Fibroblast of the aortic adventitia (primary cell): ENCODE measurements around the gene WWP2. TPM values are rescaled to one million over a fixed set of nuclear protein-coding genes. Genes with fewer than 3 reads are reported as not detected.

Experiments
- DNase-seq: peaks from one replicate; pipeline ENCODE4 v3.0.0-alpha.2; 2010; ENCODE audit warnings: low read depth
- H3K4me3 ChIP-seq: 2 replicates; pipeline ENCODE4 v1.5.1; 2011; ENCODE audit warnings: low read depth, mild to moderate bottlenecking, control low read depth, low read length, moderate library complexity
- total RNA-seq: library from RNA; depleted of rRNA; stranded (reverse); fragments of >200 nt; gene quantifications from 2 replicates; pipeline ENCODE4 v1.2.3, GENCODE V29; 2012; ENCODE audit warnings: low replicate concordance
- TF ChIP-seq, protein P1 (sequence below): IDR thresholded peaks from 2 replicates; pipeline ENCODE4 v1.5.1; 2011; ENCODE audit warnings: mild to moderate bottlenecking, low read length, control low read depth, inconsistent platforms; ENCODE audit not compliant: insufficient read depth

Gene WWP2
- total RNA-seq, 1 donor: 28.7 TPM

DNA sequence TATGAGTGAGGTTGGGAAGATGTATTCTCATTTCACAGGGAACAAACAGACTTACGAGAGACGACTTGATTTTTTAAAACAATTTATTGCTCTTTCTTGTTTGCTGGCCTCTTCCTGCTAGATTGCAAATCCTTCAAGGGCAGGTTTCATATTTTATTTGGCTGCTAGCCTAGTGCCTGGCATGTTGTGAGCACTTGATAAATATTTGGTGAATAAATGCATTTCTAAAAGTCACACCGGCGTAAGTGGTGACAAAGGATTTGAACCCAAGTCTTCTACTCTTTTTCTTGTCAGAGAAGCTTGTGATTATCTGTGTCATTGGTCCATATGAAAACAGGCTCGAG is 1.4 kb downstream of the WWP2 start:
- TF ChIP-seq, protein P1, sequence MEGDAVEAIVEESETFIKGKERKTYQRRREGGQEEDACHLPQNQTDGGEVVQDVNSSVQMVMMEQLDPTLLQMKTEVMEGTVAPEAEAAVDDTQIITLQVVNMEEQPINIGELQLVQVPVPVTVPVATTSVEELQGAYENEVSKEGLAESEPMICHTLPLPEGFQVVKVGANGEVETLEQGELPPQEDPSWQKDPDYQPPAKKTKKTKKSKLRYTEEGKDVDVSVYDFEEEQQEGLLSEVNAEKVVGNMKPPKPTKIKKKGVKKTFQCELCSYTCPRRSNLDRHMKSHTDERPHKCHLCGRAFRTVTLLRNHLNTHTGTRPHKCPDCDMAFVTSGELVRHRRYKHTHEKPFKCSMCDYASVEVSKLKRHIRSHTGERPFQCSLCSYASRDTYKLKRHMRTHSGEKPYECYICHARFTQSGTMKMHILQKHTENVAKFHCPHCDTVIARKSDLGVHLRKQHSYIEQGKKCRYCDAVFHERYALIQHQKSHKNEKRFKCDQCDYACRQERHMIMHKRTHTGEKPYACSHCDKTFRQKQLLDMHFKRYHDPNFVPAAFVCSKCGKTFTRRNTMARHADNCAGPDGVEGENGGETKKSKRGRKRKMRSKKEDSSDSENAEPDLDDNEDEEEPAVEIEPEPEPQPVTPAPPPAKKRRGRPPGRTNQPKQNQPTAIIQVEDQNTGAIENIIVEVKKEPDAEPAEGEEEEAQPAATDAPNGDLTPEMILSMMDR: no peak
- peak; percentile 30 for DNase-seq
- H3K4me3 ChIP-seq: peak overlapping the region; percentile 98

DNA sequence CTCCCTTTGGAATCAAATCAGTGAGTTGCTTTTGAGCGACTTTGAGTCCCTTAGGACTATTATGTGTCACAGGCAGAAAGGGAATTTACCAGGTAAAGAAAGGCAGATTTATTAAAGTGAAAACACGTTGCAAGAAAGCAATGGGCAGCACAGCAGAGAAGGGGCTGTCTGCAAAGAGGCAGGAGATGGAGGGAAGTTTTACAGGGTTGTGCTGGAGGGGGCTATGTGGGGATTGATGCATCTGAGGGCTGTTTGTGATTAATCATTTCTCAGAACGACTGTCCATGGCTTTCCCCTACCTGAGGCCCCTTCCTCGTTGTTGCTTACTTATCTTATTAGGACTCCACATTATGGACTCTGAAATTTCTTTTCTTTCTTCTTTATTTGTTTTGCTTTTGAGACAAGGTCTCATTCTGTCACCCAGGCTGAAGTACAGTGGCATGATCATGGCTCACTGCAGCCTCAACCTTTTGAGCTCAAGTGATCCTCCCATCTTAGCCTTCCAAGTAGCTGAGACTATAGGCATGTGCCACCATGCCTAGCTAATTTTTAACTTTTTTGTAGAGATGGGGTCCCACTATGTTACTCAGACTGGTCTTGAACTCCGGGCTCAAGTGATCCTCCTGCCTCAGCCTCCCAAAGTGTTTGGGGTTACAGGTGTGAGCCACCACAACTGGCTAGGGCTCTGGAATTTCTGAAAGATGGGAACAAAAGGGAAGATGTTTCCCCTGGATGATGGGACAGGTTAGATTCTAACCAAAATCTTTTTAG is 5.5 kb downstream of the WWP2 start:
- H3K4me3 ChIP-seq: no peak overlapping the region
- TF ChIP-seq, protein P1: no peak
- no peak for DNase-seq

DNA sequence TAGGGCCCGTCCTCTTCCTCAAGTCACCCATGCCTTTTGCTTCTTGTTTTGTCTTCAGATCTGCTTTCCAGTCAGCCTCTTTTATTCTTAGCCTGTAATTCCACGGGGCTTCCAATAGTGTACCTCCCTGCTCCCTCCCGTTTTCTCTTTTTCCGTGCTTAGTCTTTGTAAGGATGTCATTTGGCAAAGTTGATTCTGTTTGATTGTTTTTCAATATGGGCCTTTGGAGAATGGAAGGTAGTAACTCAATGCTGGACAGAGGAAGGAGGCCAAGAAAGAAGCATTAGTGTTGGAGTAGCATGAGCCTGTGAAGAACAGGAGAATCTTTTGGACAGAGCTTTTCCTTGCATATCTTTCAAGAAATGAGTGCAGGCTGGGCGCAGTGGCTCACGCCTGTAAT is 6.5 kb downstream of the WWP2 start:
- H3K4me3 ChIP-seq: no peak overlapping the region
- no peak for DNase-seq
- TF ChIP-seq, protein P1: no peak

DNA sequence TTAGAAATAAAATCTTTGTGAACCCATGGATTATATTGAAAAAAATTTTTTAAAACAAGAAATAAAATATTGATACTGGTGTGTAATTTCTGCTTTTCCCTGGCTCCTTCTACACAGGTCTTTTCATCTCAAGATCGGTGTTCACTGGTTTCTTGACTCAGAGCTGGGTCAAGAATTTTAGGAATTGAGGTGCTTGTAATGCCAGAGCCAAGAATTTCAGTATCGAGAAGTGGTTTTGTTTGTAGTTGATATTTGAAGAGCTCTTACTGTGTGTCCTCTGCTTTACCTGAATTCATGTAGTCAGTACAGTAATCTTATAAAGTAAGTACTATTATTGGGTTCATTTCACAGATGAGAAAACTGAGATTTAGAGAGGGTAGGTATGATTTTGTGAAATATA is 7.3 kb downstream of the WWP2 start:
- H3K4me3 ChIP-seq: no peak overlapping the region
- TF ChIP-seq, protein P1: no peak
- no peak for DNase-seq

DNA sequence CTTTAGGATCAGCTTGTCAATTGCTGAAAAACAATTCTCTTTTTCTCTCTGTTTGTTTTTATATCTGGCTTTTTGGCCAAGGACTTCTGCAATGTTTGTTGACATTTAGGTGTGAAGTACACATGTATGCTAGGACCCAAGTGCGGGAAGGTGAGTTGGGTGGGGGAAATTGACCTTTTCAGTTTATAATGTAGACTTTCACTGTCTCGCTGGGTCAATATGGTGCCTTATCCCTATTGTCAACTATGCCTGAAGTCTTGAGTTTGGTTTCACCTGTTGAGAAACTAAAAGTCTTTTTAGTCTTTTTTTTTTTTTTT is 9.5 kb downstream of the WWP2 start:
- H3K4me3 ChIP-seq: no peak overlapping the region
- TF ChIP-seq, protein P1: no peak
- DNase-seq: no peak

DNA sequence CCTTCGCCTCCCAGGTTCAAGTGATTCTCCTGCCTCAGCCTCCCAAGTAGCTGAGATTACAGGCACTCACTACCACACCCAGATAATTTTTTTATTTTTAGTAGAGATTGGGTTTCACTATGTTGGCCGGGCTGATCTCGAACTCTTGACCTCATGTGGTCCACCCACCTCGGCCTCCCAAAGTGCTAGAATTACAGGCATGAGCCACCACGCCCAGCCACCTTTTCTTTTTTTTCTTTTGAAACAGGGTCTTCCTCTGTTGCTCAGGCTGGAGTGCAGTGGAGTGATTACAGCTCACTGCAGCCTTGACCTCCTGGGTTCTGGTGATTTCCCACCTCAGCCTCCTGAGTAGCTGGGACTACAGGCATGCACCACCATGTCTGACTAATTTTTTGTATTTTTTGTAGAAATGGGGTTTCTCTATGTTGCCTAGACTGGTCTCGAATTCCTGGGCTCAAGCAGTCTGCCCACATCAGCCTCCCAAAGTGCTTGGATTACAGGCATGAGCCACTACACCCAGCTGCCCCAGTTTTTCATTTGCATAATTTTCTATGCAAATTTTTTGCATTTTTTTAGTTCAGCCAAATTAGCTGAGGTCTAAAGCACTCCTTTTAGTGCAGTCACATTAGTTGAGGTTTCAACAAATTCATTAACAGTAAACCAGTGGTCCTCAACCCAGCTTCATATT is 11.3 kb downstream of the WWP2 start:
- TF ChIP-seq, protein P1: no peak

More for the DNA sequence above, 11.3 kb downstream of the WWP2 start:
- H3K4me3 ChIP-seq: no peak overlapping the region
- no peak for DNase-seq
